HG02759 (cell line): Measurements from ENCODE around the gene ZP1.

ENCODE experiments used
- ATAC-seq: cut with Tn5 transposase; IDR thresholded peaks from one replicate; pipeline ENCODE4 v1.9.1; 2021; ENCODE audit warnings: mild to moderate bottlenecking, moderate library complexity; ENCODE audit not compliant: unreplicated experiment

Gene ZP1

DNA sequence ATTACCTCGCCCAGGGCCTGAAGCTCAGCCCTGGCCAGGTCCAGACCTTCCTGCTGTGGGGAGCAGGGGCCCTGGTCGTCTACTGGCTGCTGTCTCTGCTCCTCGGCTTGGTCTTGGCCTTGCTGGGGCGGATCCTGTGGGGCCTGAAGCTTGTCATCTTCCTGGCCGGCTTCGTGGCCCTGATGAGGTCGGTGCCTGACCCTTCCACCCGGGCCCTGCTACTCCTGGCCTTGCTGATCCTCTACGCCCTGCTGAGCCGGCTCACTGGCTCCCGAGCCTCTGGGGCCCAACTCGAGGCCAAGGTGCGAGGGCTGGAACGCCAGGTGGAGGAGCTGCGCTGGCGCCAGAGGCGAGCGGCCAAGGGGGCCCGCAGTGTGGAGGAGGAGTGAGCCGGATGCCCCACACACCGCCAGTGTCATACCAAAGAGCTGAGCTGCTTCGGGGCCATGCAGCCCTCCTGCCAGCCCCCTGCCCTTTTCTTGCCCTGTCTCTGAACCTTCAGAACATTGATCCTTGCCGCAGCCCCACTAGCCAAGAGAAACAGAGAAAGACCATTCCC, 54.5 kb downstream of the ZP1 start:
- ATAC-seq, result no peak

GRCh38 chr11:60922906-60923305, 55.6 kb downstream of the ZP1 start:
- ATAC-seq, result no peak

DNA sequence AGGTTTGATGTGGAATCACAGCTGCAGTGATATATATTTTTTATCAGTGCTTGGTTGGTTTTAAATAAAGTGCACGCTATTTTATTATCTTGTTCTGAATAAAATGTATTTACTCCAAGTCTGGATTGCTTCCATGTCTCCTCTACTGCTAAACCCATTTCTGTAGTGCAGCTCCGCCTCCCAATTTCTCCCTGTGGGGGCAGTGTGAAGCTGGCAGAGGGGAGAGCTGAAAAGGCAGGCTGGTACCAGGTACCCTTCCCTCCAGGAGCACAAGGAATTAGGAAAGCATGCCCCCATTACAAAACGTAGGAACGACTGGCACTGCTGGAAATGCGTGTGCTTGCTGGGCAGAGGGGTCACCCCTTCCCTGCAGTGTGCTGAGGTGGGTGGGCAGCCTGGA, 56.0 kb downstream of the ZP1 start:
- no peak for ATAC-seq

- no peak for ATAC-seq
Measured at GRCh38 chr11:60923800-60924109, 56.4 kb downstream of the ZP1 start.

GRCh38 chr11:60924110-60924905, 57.0 kb downstream of the ZP1 start, which contains the start of gene TMEM132A:
TSS of gene TMEM132A (plus strand) at chr11:60924460. CDS start at chr11:60924634, 174 bp downstream.
- no peak for ATAC-seq
